IPS DF 4.7 (cell line): ENCODE data around the gene KIF1C.
"Not testable (repeated sequence)": the region's sequence is repeated elsewhere in the genome, so short reads cannot be mapped to it uniquely, and the experiment has no call there.

Experiments used
- DNase-seq: peaks from one replicate; pipeline ENCODE4 v3.0.0-alpha.2; 2013; ENCODE audit warnings: low spot score; ENCODE audit errors: extremely low read depth

The KIF1C gene

GRCh38 chr17:5042157-5043022, 44.6 kb downstream of the KIF1C start:
- no peak for DNase-seq

GRCh38 chr17:5043524-5043923, 45.8 kb downstream of the KIF1C start:
- DNase-seq, result no peak

DNA sequence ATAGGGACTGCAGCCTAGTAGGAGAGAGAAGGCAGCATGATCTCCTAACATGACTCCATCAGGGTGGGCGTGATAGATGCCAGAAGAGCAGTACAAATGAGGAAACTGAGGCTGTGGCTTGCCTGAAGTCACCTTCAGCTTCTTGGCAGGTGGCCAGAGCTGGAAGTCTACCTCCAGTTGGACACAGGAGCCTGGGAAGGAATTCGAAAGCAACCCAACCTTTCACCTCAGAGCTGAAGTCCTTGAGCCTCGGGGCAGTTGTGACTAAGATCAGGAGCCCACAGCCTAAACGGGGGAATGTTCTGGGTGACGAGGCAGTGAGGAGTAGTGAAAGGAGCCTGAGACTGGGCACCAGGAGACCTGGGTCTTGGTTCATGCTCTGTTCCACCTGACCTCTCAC, 46.9 kb downstream of the KIF1C start:
- DNase-seq, result no peak

DNA sequence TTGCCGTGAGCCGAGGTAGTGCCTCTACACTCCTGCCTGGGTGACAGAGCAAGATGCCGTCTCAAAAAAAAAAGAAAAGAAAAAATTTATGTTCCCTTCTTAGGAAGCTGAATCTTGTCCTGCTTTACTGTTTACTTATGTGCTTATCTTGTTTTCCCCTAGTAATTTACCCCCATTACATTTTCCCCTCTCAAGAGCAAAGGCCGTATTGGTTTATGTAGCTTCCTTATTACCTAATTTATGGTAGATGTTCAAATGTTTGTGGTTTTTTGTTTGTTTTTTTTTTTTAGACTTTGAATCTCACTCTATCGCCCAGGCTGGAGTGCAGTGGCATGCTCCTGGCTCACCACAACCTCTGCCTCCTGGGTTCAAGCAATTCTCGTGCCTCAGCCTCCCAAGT, 47.7 kb downstream of the KIF1C start:
- no peak for DNase-seq

DNA sequence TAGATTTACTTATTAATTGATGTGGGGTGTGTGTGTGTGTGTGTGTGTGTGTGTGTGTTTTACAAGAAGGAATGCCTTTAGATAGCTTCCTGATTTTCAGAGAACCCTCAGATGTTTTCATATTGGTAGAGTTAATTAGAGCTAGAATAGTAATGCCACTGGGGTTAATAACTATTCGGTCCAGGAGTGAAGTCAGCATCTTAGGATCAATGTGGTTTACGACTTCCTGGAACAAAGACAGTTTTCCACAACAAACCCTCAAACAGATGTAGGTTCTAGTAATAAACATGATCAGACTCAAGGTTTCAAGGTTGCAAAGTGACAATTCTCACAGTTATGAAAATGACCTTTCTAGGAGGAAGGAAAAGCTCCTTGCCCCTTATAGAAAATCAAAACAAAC, 49.7 kb downstream of the KIF1C start:
- DNase-seq, result no peak

- DNase-seq, result no peak
These were observed 51.6 kb downstream of the KIF1C start for GRCh38 chr17:5049314-5049841.

DNA sequence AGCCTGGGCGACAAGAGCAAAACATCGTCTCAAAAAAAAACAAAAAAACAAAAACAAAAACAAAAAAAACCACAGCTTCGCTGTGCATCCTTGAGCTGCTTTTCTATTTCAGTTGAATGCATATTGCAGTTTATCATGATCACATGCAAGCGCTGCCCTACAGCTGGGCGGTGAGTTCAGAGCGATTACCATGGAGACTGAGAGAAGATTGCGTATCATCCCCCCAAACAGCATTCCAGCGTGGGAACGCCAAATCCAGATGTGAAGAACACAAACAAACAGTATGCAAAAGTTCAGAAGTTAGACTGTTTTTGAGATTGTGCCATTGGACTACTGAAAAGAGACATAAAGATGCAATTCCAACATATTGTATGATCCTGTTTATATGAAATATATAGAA, 52.5 kb downstream of the KIF1C start:
- no peak for DNase-seq

- no peak for DNase-seq
These were observed 57.8 kb downstream of the KIF1C start for GRCh38 chr17:5055543-5055942.

GRCh38 chr17:5065227-5065744, 67.5 kb downstream of the KIF1C start:
- DNase-seq, result no peak

DNA sequence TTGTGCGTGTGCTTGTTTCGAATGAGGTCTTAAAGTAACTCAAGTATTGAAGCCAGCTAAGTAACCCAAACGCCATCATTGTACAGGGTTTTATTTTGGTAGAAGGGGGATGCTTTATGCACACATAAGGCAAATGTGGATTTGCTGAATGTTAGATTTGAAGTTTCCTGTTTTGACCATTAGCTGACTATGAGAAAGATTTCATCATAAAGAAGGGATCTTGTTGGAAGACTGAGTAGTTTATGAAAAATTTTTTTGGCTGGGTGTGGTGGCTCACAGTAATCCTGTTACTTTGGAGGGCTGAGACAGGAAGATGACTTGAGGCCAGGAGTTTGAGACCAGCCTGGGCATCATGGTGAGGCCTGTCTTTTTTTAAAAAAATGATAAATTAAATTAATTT, 70.5 kb downstream of the KIF1C start:
- no peak for DNase-seq

- no peak for DNase-seq
These were observed 72.0 kb downstream of the KIF1C start for GRCh38 chr17:5069724-5070123.

DNA sequence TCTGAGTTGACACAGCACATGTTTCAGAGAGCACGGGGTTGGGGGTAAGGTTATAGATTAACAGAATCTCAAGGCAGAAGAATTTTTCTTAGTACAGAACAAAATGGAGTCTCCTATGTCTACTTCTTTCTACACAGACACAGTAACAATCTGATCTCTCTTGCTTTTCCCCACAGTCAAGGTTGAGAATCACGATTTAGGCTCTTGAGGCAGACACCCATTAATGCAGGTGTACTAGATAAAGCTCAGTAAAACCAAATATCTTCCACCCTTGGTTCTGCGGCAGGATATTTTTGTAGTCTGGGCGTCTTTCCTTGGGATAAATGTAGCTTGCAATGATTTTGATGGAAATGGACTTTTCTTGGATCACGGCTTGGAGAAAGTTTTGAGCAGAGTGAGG, 77.7 kb downstream of the KIF1C start:
- DNase-seq, result not testable (repeated sequence)

DNA sequence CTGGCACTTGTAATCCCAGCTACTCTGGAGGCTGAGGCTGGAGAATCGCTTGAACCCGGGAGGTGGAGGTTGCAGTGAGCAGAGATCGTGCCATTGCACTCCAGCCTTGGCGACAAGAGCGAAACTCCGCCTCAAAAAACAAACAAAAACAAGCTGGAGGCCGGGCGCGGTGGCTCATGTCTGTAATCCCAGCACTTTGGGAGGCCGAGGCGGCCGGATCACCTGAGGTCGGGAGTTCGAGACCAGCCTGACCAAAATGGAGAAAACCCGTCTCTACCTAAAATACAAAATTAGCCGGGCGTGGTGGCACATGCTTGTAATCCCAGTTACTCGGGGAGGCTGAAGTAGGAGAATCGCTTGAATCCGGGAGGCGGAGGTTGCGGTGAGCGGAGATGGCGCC, 79.5 kb downstream of the KIF1C start:
- DNase-seq, result not testable (repeated sequence)

- no peak for DNase-seq
These were observed 80.0 kb downstream of the KIF1C start for GRCh38 chr17:5077781-5078105.
